BLaER1 treated with 17β-estradiol and CSF1 and Interleukin-3, amounts not matched to agents 10 nM and 100 nM (cell line): ENCODE data around the gene BNC2.

Source experiments
- H3K27ac ChIP-seq, 11 experiments: shearing (Covaris generic); formaldehyde crosslinking; 2 replicates each; pipeline ENCODE4 v1.8.1; 2022
- H3K27me3 ChIP-seq, 11 experiments: shearing (Covaris generic); formaldehyde crosslinking; 2 replicates each; pipeline ENCODE4 v1.8.1; 2022
- H3K36me3 ChIP-seq, 11 experiments: shearing (Covaris generic); formaldehyde crosslinking; 2 replicates each; pipeline ENCODE4 v1.8.1; 2022
- H3K4me1 ChIP-seq, 10 experiments: shearing (Covaris generic); formaldehyde crosslinking; 2 replicates each; pipeline ENCODE4 v1.8.1; 2022
- H3K4me2 ChIP-seq, 11 experiments: shearing (Covaris generic); formaldehyde crosslinking; 2 replicates each; pipeline ENCODE4 v1.8.1; 2022
- H3K4me3 ChIP-seq, 10 experiments: shearing (Covaris generic); formaldehyde crosslinking; 2 replicates each; pipeline ENCODE4 v1.8.1; 2022
- H3K9ac ChIP-seq, 11 experiments: shearing (Covaris generic); formaldehyde crosslinking; 2 replicates each; pipeline ENCODE4 v1.8.1; 2022
- H3K9me3 ChIP-seq, 11 experiments: shearing (Covaris generic); formaldehyde crosslinking; replicated peaks in 1 of 11; 2 replicates each; pipeline ENCODE4 v1.8.1; 2022
- H4K20me1 ChIP-seq, 11 experiments: shearing (Covaris generic); formaldehyde crosslinking; 2 replicates each; pipeline ENCODE4 v1.8.1; 2022
- Cebpa-rat ChIP-seq, 11 experiments: shearing (Covaris generic); IDR thresholded peaks; 2 replicates each; pipeline ENCODE4 v1.8.1; 2022

BNC2 gene

DNA sequence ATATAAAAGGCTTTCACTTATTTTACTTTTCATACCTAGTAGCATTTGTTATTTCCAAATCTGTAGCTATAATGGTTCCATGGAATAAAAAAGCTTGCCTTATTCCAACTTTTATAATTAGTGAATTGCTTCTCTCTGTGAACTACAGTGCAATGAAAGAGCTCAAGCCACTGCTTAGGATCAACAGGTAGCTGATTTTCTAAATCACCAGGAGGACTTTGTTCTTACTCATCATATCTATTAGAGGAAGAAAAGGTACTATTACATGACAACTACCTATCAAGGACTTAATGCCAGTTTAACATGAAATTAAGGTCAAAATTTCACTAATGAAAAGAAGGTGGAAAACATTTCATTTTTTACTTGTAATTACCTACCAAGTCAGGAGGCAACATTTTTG, 414.6 kb downstream of the BNC2 start:
- TF ChIP-seq Cebpa-rat (IDR thresholded peaks at IDR 0.05): no peak
- Histone ChIP-seq H3K4me2 (no peak overlapping the region), H3K9me3 (no peaks in the 10 kb centered on the region), H4K20me1 (no peaks in the 10 kb centered on the region), H3K27ac (no peak overlapping the region), H3K36me3 (no peaks in the 10 kb centered on the region), H3K4me3 (no peak overlapping the region), H3K9ac (no peak overlapping the region), H3K27me3 (no peaks in the 10 kb centered on the region), H3K4me1 (peaks cover 0 to 10% (median 3%) of the 10 kb centered on the region in 10 experiments; a peak in 12 of 20 replicates)

- no peak for TF ChIP-seq Cebpa-rat (IDR thresholded peaks at IDR 0.05)
- no peaks in the 10 kb centered on the region for H3K27me3 ChIP-seq
- peaks cover 0 to 19% (median 10%) of the 10 kb centered on the region in 10 experiments; a peak in 13 of 20 replicates for H3K4me1 ChIP-seq
- H4K20me1 ChIP-seq: no peaks in the 10 kb centered on the region
- H3K4me3 ChIP-seq: no peak overlapping the region
- H3K36me3 ChIP-seq: no peaks in the 10 kb centered on the region
- H3K9ac ChIP-seq: no peak overlapping the region
- no peak overlapping the region for H3K4me2 ChIP-seq
- H3K9me3 ChIP-seq: no peaks in the 10 kb centered on the region
- H3K27ac ChIP-seq: no peak overlapping the region
Observed at GRCh38 chr9:16453390-16453789, 417.1 kb downstream of the BNC2 start.

DNA sequence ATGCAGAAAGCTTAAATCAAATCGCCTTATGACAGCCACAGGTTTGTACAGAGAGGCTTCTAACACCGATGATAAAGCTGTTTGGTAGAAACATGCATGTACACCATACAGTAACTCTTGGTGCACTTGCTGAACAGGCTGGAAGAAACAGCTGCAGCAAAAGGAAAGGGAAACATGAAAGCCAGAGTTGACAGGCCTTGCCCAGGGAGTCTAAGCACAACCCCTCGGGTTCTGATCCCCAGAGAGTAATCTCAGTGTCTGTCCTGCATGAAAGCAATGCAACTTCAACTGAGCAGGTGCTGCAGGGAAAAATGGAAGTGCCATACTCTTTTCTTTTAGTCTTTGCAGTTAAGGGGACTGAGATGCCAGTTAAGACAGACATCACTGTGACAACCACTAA, 419.9 kb downstream of the BNC2 start:
- Histone ChIP-seq H4K20me1 (no peaks in the 10 kb centered on the region), H3K4me2 (peak overlapping the region in 8 of 11 experiments; percentile 3 to 56 (median 28); a peak in 13 of 22 replicates), H3K4me1 (peaks cover 0 to 19% (median 10%) of the 10 kb centered on the region in 10 experiments; a peak in 13 of 20 replicates), H3K4me3 (no peak overlapping the region), H3K27ac (no peak overlapping the region), H3K9me3 (no peaks in the 10 kb centered on the region), H3K27me3 (no peaks in the 10 kb centered on the region), H3K36me3 (no peaks in the 10 kb centered on the region), H3K9ac (no peak overlapping the region)
- TF ChIP-seq Cebpa-rat (IDR thresholded peaks at IDR 0.05): no peak

DNA sequence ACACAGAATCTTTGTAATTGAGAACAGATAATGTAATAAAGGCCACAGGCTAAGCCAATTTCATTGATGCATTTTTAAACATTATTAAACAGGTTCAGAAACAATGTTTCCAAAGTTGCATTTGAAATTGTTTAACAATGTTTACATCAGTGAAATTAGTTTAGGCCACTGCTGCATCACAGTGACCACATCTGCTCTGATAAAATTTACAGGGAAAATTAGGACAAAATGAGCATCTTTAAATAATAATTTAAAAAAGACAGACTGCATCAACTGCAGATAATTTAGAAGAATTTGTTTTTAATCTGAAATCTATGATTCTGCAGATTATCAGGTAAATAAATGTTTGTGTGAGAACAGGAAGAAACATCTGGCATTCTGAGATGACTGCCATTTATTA, 420.4 kb downstream of the BNC2 start:
- Histone ChIP-seq H3K9ac (no peak overlapping the region), H3K4me3 (no peak overlapping the region), H3K36me3 (no peaks in the 10 kb centered on the region), H3K27ac (no peak overlapping the region), H3K4me1 (peaks cover 0 to 19% (median 10%) of the 10 kb centered on the region in 10 experiments; a peak in 13 of 20 replicates), H3K9me3 (no peaks in the 10 kb centered on the region), H3K27me3 (no peaks in the 10 kb centered on the region), H4K20me1 (no peaks in the 10 kb centered on the region), H3K4me2 (peak overlapping the region in 7 of 11 experiments; percentile 3 to 56 (median 32); a peak in 13 of 22 replicates)
- TF ChIP-seq Cebpa-rat (IDR thresholded peaks at IDR 0.05): no peak

DNA sequence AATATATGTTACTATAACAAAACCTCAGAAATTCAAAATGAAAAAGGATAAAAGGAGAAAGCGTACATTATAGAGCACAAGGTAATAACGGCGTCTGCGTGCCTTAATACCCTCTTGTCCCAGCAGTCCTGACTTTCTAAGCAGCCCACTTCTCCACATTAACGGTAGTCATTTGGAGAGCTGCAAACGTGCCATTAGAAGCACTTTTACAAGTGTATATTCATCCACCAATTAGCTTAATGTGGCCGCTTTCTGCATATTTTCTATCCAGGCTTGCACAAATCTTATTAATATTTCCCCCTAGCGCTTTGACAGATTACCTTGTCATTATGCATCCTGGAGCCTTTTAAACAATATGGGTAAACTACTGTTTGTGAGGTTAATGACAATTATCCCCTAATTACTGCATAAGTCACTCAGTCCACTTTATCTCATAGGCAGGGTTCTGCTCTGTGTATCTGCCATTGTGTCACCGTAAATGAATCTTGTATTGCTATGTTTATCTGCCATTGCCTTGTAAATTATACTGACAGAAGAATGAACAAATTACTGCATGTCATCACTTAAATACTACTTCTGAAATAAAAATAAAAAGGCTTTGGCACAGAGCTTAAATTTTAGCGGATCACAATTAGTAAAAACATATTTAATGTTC, 421.3 kb downstream of the BNC2 start:
- Histone ChIP-seq H3K4me1 (peaks cover 0 to 19% (median 10%) of the 10 kb centered on the region in 10 experiments; a peak in 13 of 20 replicates), H3K4me3 (no peak overlapping the region), H3K9me3 (no peaks in the 10 kb centered on the region), H3K36me3 (no peaks in the 10 kb centered on the region), H3K27me3 (no peaks in the 10 kb centered on the region), H4K20me1 (no peaks in the 10 kb centered on the region), H3K27ac (no peak overlapping the region), H3K4me2 (no peak overlapping the region), H3K9ac (no peak overlapping the region)
- no peak for TF ChIP-seq Cebpa-rat (IDR thresholded peaks at IDR 0.05)

- no peak overlapping the region for H3K4me3 ChIP-seq
- no peak overlapping the region for H3K4me2 ChIP-seq
- no peak overlapping the region for H3K27ac ChIP-seq
- no peaks in the 10 kb centered on the region for H4K20me1 ChIP-seq
- no peaks in the 10 kb centered on the region for H3K27me3 ChIP-seq
- H3K36me3 ChIP-seq: no peaks in the 10 kb centered on the region
- no peak overlapping the region for H3K9ac ChIP-seq
- TF ChIP-seq Cebpa-rat (IDR thresholded peaks at IDR 0.05): no peak
- H3K4me1 ChIP-seq: peaks cover 0 to 19% (median 10%) of the 10 kb centered on the region in 10 experiments; a peak in 13 of 20 replicates
- no peaks in the 10 kb centered on the region for H3K9me3 ChIP-seq
Observed at GRCh38 chr9:16447946-16448345, 422.5 kb downstream of the BNC2 start.

GRCh38 chr9:16446636-16447035, 423.8 kb downstream of the BNC2 start:
- Histone ChIP-seq H3K4me3 (no peak overlapping the region), H3K27ac (no peak overlapping the region), H3K27me3 (no peaks in the 10 kb centered on the region), H3K4me1 (peaks cover 0 to 17% (median 10%) of the 10 kb centered on the region in 10 experiments; a peak in 13 of 20 replicates), H3K9ac (no peak overlapping the region), H3K9me3 (no peaks in the 10 kb centered on the region), H3K36me3 (no peaks in the 10 kb centered on the region), H3K4me2 (no peak overlapping the region), H4K20me1 (no peaks in the 10 kb centered on the region)
- no peak for TF ChIP-seq Cebpa-rat (IDR thresholded peaks at IDR 0.05)

- H3K4me1 ChIP-seq: peaks cover 0 to 5% (median 2%) of the 10 kb centered on the region in 10 experiments; a peak in 13 of 20 replicates
- no peak for TF ChIP-seq Cebpa-rat (IDR thresholded peaks at IDR 0.05)
- no peaks in the 10 kb centered on the region for H4K20me1 ChIP-seq
- H3K9me3 ChIP-seq: peaks cover 0 to 3% (median 0%) of the 10 kb centered on the region in 11 experiments; a peak in 1 of 22 replicates
- no peaks in the 10 kb centered on the region for H3K27me3 ChIP-seq
- H3K4me2 ChIP-seq: no peak overlapping the region
- no peak overlapping the region for H3K27ac ChIP-seq
- H3K9ac ChIP-seq: no peak overlapping the region
- no peaks in the 10 kb centered on the region for H3K36me3 ChIP-seq
- no peak overlapping the region for H3K4me3 ChIP-seq
Observed at GRCh38 chr9:16445141-16445920, 425.1 kb downstream of the BNC2 start.

DNA sequence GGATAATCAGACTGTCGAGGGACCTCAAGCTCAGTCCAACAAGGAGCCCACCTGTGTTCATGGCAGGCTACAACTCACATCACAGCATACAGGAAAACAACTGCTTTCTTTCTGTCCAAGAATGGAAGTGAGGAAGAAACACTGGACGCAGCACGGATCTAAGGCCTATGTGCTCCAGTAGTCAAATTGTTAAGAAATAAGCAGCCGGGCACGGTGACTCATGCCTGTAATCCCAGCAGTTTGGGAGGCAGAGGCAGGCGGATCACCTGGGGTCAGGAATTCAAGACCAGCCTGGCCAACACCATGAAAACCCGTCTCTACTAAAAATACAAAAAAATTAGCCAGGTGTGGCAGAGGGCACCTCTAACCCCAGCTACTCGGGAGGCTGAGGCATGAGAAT, 427.8 kb downstream of the BNC2 start:
- H3K27me3 ChIP-seq: no peaks in the 10 kb centered on the region
- H3K4me3 ChIP-seq: no peak overlapping the region
- no peak for TF ChIP-seq Cebpa-rat (IDR thresholded peaks at IDR 0.05)
- no peak overlapping the region for H3K4me2 ChIP-seq
- peaks cover 0 to 21% (median 6%) of the 10 kb centered on the region in 11 experiments; a peak in 10 of 22 replicates for H3K9me3 ChIP-seq
- no peaks in the 10 kb centered on the region for H3K4me1 ChIP-seq
- no peak overlapping the region for H3K27ac ChIP-seq
- H3K36me3 ChIP-seq: peaks cover 0 to 9% (median 0%) of the 10 kb centered on the region in 11 experiments; a peak in 2 of 22 replicates
- no peak overlapping the region for H3K9ac ChIP-seq
- H4K20me1 ChIP-seq: no peaks in the 10 kb centered on the region
